ENCODE results near the gene NEFH. TPM values are rescaled to one million over a fixed set of nuclear protein-coding genes. Genes with fewer than 3 reads are reported as not detected.

NEFH gene
- total RNA-seq, 1 donor from 2014 or later: 3.5 TPM

DNA sequence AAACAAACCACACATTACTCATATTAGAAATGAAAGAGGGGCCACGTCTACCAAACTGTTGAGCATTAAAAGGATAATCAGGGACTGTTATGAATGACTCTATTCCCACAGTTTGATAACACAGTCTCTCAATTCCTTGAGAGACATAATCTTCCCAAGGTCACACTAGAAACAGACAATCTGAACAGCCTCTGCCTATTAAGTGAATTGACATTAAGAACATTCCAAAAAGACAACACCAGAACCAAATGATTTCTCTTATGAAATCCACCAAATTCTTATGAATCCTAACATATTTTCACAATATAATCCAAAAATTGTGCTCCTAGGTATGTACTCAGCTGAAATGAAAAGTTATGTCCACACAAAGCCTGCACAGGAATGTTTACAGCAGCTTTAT lies 37.0 kb upstream of the NEFH start:
- no peak for DNase-seq (ENCODE audit: low spot score in 2 of 2, unreplicated experiment in 2 of 2)
- no peaks in the 10 kb centered on the region for H3K9me3 Mint-ChIP-seq
- TF ChIP-seq CTCF (IDR thresholded peaks at IDR 0.05; ENCODE audit: unreplicated experiment): no peak
- no peaks in the 10 kb centered on the region for H3K27me3 Mint-ChIP-seq (ENCODE audit: low read depth)
- no peak overlapping the region for H3K4me3 Mint-ChIP-seq
- no peaks in the 10 kb centered on the region for H3K36me3 Mint-ChIP-seq
- peaks cover 17% of the 10 kb centered on the region for H3K4me1 Mint-ChIP-seq
- H3K27ac Mint-ChIP-seq: peak overlapping the region; percentile 73

DNA sequence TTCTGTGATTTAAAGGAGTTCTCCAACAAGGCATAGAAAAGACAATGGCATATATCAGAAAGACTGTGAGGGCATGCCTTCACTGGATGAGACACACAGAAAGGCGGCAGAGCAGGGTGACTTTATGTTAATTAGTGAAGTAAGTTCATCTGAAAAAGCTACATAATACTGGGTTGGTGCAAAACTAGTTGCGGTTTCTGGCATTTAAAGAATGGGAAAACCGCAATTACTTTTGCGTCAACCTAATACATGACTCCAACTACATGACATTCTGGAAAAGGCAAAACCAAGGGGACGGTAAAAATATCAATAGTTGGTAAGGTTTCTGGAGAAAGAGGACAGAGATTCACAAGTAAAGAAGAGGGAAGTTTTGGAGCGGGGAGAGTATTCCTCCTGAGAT lies 36.6 kb upstream of the NEFH start:
- H3K27ac Mint-ChIP-seq: peak overlapping the region; percentile 73

DNA sequence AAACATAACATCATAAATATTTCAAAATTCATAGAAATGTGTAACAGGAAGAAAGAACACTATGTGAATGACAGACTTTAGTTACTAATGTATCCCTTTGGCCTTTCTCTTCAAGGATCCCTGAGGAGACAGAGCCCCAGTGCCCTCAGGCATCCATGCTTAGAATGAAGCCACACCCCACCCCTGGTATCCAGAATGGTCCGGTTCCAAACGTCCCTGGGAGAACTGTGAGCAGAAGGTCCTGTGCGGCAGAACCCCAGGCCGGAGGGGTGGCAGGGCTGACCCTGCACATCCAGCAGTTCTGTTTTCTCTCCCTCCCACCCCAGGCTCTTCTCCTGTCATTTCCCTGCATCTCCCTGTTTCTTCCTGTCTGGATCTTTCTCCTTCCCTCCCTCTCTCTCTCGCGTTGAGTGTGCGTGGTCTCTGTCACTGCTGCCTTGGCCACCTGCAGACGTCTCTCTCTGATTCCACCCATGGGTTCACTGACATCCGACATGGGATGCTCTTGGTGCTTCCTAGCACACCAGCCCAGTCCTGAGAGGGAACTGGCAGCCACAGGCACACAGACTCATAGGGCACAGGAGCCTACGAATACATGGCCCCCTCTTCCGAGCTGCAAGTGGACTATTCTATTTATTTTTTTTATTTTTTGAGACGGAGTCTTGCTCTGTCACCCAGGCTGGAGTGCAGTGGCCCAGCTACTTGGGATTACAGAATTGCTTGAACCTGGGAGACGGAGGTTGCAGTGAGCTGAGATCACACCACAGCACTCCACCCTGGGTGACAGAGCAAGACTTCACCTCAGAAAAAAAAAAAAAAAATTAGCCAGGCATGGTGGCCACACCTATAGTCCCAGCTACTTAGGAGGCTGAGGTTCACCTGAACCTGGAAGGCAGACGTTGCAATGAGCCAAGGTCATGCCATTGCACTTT lies 35.9 kb upstream of the NEFH start:
- H3K4me1 Mint-ChIP-seq: peaks cover 17% of the 10 kb centered on the region
- DNase-seq (ENCODE audit: low spot score in 2 of 2, unreplicated experiment in 2 of 2): no peak
- H3K27ac Mint-ChIP-seq: peak overlapping the region; percentile 82
- H3K27me3 Mint-ChIP-seq (ENCODE audit: low read depth): no peaks in the 10 kb centered on the region
- no peak overlapping the region for H3K4me3 Mint-ChIP-seq
- H3K36me3 Mint-ChIP-seq: no peaks in the 10 kb centered on the region
- H3K9me3 Mint-ChIP-seq: no peaks in the 10 kb centered on the region
- TF ChIP-seq CTCF (IDR thresholded peaks at IDR 0.05; ENCODE audit: unreplicated experiment): no peak

More for the DNA sequence above, 36.6 kb upstream of the NEFH start:
- Mint-ChIP-seq H3K9me3 (no peaks in the 10 kb centered on the region), H3K4me1 (peaks cover 17% of the 10 kb centered on the region), H3K27me3 (ENCODE audit: low read depth) (no peaks in the 10 kb centered on the region), H3K36me3 (no peaks in the 10 kb centered on the region), H3K4me3 (no peak overlapping the region)
- no peak for TF ChIP-seq CTCF (IDR thresholded peaks at IDR 0.05; ENCODE audit: unreplicated experiment)
- no peak for DNase-seq (ENCODE audit: low spot score in 2 of 2, unreplicated experiment in 2 of 2)

- peaks cover 17% of the 10 kb centered on the region for H3K4me1 Mint-ChIP-seq
Observed at GRCh38 chr22:29445508-29445907, 34.5 kb upstream of the NEFH start.

GRCh38 chr22:29447906-29448305 lies 32.1 kb upstream of the NEFH start:
- Mint-ChIP-seq H3K27ac (no peak overlapping the region), H3K36me3 (no peaks in the 10 kb centered on the region), H3K4me1 (peaks cover 12% of the 10 kb centered on the region), H3K27me3 (ENCODE audit: low read depth) (no peaks in the 10 kb centered on the region), H3K4me3 (no peak overlapping the region), H3K9me3 (no peaks in the 10 kb centered on the region)
- DNase-seq (ENCODE audit: low spot score in 2 of 2, unreplicated experiment in 2 of 2): no peak
- no peak for TF ChIP-seq CTCF (IDR thresholded peaks at IDR 0.05; ENCODE audit: unreplicated experiment)

More at GRCh38 chr22:29445508-29445907, 34.5 kb upstream of the NEFH start:
- H3K27me3 Mint-ChIP-seq (ENCODE audit: low read depth): no peaks in the 10 kb centered on the region
- no peaks in the 10 kb centered on the region for H3K9me3 Mint-ChIP-seq
- no peaks in the 10 kb centered on the region for H3K36me3 Mint-ChIP-seq
- DNase-seq (ENCODE audit: low spot score in 2 of 2, unreplicated experiment in 2 of 2): no peak
- H3K4me3 Mint-ChIP-seq: no peak overlapping the region
- no peak for TF ChIP-seq CTCF (IDR thresholded peaks at IDR 0.05; ENCODE audit: unreplicated experiment)
- H3K27ac Mint-ChIP-seq: no peak overlapping the region

Data from mesothelial cell of epicardium (in vitro differentiated cells).